Spleen (tissue), 11 donors: ENCODE data around the gene TNFRSF21. TPM values are rescaled to one million over a fixed set of nuclear protein-coding genes. Genes with fewer than 3 reads are reported as not detected.
A peak's percentile ranks its signal among the peaks of the same experiment; 100 is the strongest.

ENCODE experiments used
- DNase-seq: peaks from one replicate; pipeline ENCODE4 v3.0.0-alpha.2; 2020
- H3K27ac ChIP-seq, 8 donors: fragments of 200-600 bp; sonication (generic) in 7 of 8; 1 replicate in 4 of 8; 2 replicates in 4 of 8; pipeline versions ENCODE4 v1.5.0 to v1.8.0; 2016 to 2021; ENCODE audit warnings: inconsistent platforms in 4 of 8, mild to moderate bottlenecking in 4 of 8, moderate library complexity in 1 of 8
- H3K27me3 ChIP-seq, 7 donors: fragments of 200-600 bp; sonication (generic) in 6 of 7; replicated peaks in 1 of 7; 1 replicate in 4 of 7; 2 replicates in 3 of 7; pipeline versions ENCODE4 v1.5.0 to v1.8.0; 2016 to 2021; ENCODE audit warnings: inconsistent platforms in 3 of 7, mild to moderate bottlenecking in 1 of 7
- H3K36me3 ChIP-seq, 6 donors: fragments of 200-600 bp; sonication (generic) in 5 of 6; 1 replicate in 4 of 6; 2 replicates in 2 of 6; pipeline versions ENCODE4 v1.5.0 to v1.8.0; 2016 to 2021; ENCODE audit warnings: inconsistent platforms in 2 of 6
- H3K4me1 ChIP-seq, 6 donors: fragments of 200-600 bp; sonication (generic) in 5 of 6; 1 replicate in 3 of 6; 2 replicates in 3 of 6; pipeline versions ENCODE4 v1.5.0 to v1.8.0; 2016 to 2021; ENCODE audit warnings: inconsistent platforms in 3 of 6
- H3K4me3 ChIP-seq, 8 donors: fragments of 200-600 bp; sonication (generic) in 7 of 8; 1 replicate in 4 of 8; 2 replicates in 4 of 8; pipeline versions ENCODE4 v1.5.0 to v1.8.0; 2016 to 2021; ENCODE audit warnings: inconsistent platforms in 4 of 8, mild to moderate bottlenecking in 4 of 8, moderate library complexity in 2 of 8
- H3K9me3 ChIP-seq, 8 donors: fragments of 200-600 bp; sonication (generic) in 7 of 8; 1 replicate in 4 of 8; 2 replicates in 4 of 8; pipeline versions ENCODE4 v1.5.0 to v1.8.0; 2016 to 2021; ENCODE audit warnings: inconsistent platforms in 4 of 8
- POLR2A ChIP-seq, 3 donors: fragments of 450-650 bp; IDR thresholded peaks; one replicate each; pipeline ENCODE4 v1.5.1; 2017; ENCODE audit warnings: antibody characterized with exemption in 3 of 3, mild to moderate bottlenecking in 1 of 3
- POLR2AphosphoS5 ChIP-seq, 3 donors: sonication (generic); formaldehyde crosslinking; IDR thresholded peaks; one replicate each; pipeline ENCODE4 v1.5.1; 2017; ENCODE audit warnings: antibody characterized with exemption in 3 of 3
- WGBS, 5 donors: extraction: QIAGEN DNeasy Blood & Tissue Kit in 3 of 5; methylation state at CpG; one replicate each; pipeline versions ENCODE4 v1.1.5 to v1.1.7; 2013 to 2018; 5-methylcytosine and 5-hydroxymethylcytosine counted together
- intact Hi-C: fragments of 100-400 bp; cut with DNase I; formaldehyde crosslinking; loops from one replicate; pipeline ENCODE4 v1.15.0; 2023; ENCODE audit warnings: low total_unique reads
- polyA plus RNA-seq, 3 donors: library from polyadenylated mRNA; stranded (reverse); fragments of 200-250 nt; gene quantifications; one replicate each; pipeline ENCODE4 v1.2.1, GENCODE V29; 2013
- total RNA-seq, 7 donors: library from RNA; depleted of rRNA in 3 of 7; stranded (reverse); fragments of >200 nt in 3 of 7; fragmentation: NEBNext Ultra II Directional in 4 of 7; extraction: Animal tissue kit (Norgen Biotek cat#: 25700) in 4 of 7; gene quantifications; one replicate each; pipeline versions ENCODE4 v1.1.0 to v1.2.1, GENCODE V29; 2016 to 2021
- TF ChIP-seq, protein P1 (sequence below), 11 experiments: fragments of 200-600 bp in 7 of 11; fragments of 450-650 bp in 4 of 11; sonication (generic) in 4 of 11; IDR thresholded peaks in 8 of 11; conservative IDR thresholded peaks in 3 of 11; 1 replicate in 7 of 11; 2 replicates in 4 of 11; pipeline versions ENCODE4 v1.4.0 to v1.8.0; 2016 to 2021; ENCODE audit warnings: antibody characterized with exemption in 11 of 11, inconsistent platforms in 4 of 11, mild to moderate bottlenecking in 1 of 11
- donor health status: healthy with polysubstance abuse.
- donor health status: DM: no; HTN: no; CAD: no; lungs with moderate emphysema.
- donor health status: DM: no; HTN: no; CAD: no.
- donor health status: Bipolar disorder and iron deficiency.
- donor health status: healthy.
- donor health status: DM: no; HTN: no; CAD: no.
- donor health status: DM: yes; HTN: yes; CAD: no.

The TNFRSF21 gene
- total and polyA plus RNA-seq, 10 donors = 3.3 to 40.4 (median 23.0) TPM

DNA sequence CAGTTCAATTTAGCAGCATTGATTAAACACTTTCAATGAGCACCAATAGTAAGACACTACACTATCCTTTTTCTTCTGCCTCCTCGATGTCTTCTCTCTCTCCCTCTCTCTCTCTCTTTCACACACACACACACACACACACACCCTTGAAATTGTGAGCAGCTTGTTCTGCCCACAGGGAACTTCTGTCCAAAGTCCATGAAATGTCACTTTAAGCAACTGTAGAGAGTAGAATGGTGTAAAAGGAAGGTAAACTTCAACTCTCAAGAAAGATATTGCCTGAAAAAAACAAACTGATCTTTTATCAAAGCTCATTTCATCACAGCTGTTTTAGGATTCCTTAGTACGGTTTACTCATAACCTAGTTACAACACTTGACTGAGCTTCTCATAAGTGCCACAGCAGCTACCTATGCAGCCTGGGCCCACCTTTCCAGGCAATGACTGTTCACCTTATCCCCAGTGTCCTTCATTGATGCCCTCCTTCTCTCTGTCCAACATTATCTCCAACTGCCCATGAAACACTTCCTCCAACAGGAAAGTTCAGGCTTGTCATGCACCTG lies 107.0 kb downstream of the TNFRSF21 start:
- WGBS, 5 donors = 79 to 89% (median 84%) methylated on average over 2 of the region's 2 CpGs
- H3K4me1 ChIP-seq = peaks cover 0 to 4% (median 1%) of the 10 kb centered on the region in 6 donors
- no peak overlapping the region for H3K4me3 ChIP-seq
- intact Hi-C loops = no loop called here
- no peaks in the 10 kb centered on the region for H3K36me3 ChIP-seq
- no peak for DNase-seq
- no peaks in the 10 kb centered on the region for H3K27me3 ChIP-seq
- TF ChIP-seq, protein P1, sequence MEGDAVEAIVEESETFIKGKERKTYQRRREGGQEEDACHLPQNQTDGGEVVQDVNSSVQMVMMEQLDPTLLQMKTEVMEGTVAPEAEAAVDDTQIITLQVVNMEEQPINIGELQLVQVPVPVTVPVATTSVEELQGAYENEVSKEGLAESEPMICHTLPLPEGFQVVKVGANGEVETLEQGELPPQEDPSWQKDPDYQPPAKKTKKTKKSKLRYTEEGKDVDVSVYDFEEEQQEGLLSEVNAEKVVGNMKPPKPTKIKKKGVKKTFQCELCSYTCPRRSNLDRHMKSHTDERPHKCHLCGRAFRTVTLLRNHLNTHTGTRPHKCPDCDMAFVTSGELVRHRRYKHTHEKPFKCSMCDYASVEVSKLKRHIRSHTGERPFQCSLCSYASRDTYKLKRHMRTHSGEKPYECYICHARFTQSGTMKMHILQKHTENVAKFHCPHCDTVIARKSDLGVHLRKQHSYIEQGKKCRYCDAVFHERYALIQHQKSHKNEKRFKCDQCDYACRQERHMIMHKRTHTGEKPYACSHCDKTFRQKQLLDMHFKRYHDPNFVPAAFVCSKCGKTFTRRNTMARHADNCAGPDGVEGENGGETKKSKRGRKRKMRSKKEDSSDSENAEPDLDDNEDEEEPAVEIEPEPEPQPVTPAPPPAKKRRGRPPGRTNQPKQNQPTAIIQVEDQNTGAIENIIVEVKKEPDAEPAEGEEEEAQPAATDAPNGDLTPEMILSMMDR (IDR thresholded peaks at IDR 0.05 in 8 of 11, conservative IDR thresholded peaks at IDR 0.05 in 3 of 11) = no peak
- TF ChIP-seq POLR2AphosphoS5 (IDR thresholded peaks at IDR 0.05) (no peak), POLR2A (IDR thresholded peaks at IDR 0.05) (no peak)
- no peaks in the 10 kb centered on the region for H3K9me3 ChIP-seq
- H3K27ac ChIP-seq = no peak overlapping the region

DNA sequence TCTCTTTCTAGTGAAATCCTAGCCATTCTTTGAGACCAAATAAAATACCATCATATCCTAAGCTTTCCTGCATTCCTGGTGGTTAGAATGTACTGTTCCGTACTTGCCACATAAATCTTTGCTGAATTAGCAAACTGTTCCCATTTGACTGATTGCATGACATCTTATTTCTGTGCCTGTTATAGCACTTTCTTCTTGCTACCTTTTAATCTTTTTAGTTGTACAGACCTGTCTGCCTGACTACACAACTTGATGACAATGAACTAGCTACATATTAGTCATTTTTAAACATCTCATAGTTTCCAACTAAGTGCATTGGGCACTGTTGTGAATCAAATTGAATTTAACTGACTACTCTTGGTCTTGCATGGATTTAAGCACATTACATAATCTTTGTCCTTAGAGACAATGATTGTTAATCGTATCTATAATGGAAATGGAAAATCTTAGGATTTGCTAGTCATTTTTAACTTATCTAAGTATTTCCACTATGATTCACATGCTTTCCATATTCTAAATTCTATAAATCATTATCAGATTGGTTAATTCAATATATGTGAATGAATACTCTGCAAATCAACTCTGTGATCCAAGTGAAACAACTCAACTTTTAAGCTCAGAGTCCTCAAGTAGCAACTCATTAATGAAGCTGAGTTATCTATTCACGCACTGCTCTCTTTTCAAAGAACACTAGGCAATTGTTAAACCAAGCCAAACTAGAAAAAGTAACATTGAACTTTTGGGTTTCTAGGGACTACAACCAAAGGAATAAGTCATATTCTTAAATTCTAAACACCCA lies 109.0 kb downstream of the TNFRSF21 start:
- intact Hi-C loops = no loop called here
- Histone ChIP-seq H3K36me3 (no peaks in the 10 kb centered on the region), H3K4me3 (no peak overlapping the region), H3K27ac (no peak overlapping the region), H3K9me3 (no peaks in the 10 kb centered on the region), H3K4me1 (peaks cover 0 to 7% (median 2%) of the 10 kb centered on the region in 6 donors), H3K27me3 (no peaks in the 10 kb centered on the region)
- 88 to 94% (median 93%) methylated on average over 3 of the region's 3 CpGs for WGBS, 5 donors
- TF ChIP-seq POLR2A (IDR thresholded peaks at IDR 0.05) (no peak), POLR2AphosphoS5 (IDR thresholded peaks at IDR 0.05) (no peak)
- TF ChIP-seq, protein P1 (IDR thresholded peaks at IDR 0.05 in 8 of 11, conservative IDR thresholded peaks at IDR 0.05 in 3 of 11) = no peak
- DNase-seq = no peak

DNA sequence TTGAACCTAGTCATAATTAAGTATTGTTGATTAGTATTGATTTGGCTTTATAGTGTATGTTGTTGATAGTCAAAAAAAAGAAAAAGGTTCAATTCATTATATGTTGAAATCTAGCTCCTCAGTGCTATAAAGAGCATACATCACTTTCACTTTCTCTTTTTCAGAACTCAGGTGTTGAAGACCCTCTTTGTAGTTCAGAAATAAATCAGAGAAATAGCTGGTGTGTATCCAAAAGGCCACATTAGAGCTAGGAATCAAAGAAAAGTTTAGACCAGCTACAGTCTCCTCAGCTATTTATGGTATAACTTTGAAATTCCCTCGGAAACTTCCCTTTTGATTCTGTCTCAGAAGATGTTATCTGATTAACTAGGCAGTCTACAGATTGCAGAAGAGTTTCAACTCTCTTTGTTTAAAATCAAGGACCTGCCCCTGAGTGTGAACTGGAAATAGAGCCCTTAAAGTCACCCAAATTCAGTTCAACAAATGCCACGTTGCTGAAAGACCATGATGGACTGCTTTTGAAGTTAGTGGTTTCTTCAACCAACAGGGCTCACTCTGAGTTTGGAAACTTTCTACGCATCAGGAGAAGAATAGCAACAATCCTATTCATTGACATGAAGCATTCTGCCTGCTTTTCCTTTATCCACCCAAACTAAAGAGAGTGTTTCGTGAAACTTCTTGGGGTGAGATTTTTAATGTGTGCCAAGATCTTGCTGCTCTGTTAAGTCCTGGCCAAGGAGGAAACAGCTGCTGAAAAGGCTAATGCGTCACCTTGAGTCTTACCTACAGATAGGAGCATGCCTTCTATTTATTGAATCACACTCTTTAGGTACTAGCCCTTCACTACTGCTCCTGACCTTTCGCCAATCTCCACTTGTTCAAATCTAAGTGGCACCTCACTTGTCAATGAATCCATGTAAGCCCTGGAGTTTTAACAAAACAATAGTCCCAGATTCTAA lies 111.7 kb downstream of the TNFRSF21 start:
- Histone ChIP-seq H3K27ac (no peak overlapping the region), H3K36me3 (no peaks in the 10 kb centered on the region), H3K4me3 (peak overlapping the region in 2 of 8 donors; percentile 12 to 41), H3K9me3 (no peaks in the 10 kb centered on the region), H3K4me1 (peaks cover 0 to 7% (median 2%) of the 10 kb centered on the region in 6 donors), H3K27me3 (no peaks in the 10 kb centered on the region)
- no peak for DNase-seq
- intact Hi-C loops = no loop called here
- WGBS, 5 donors = 60 to 64% (median 62%) methylated on average over 6 of the region's 6 CpGs
- TF ChIP-seq POLR2AphosphoS5 (IDR thresholded peaks at IDR 0.05) = no peak
- TF ChIP-seq, protein P1 (IDR thresholded peaks at IDR 0.05 in 8 of 11, conservative IDR thresholded peaks at IDR 0.05 in 3 of 11) = no peak
- TF ChIP-seq POLR2A (IDR thresholded peaks at IDR 0.05) = no peak
